GM06990 (cell line): ENCODE data around the gene ELMO2.

Source experiments
- DNase-seq: peaks from one replicate; pipeline ENCODE4 v3.0.0-alpha.2; 2011; ENCODE audit not compliant: insufficient read length; ENCODE audit errors: extremely low read depth
- H3K27me3 ChIP-seq: replicated peaks from 2 replicates; pipeline ENCODE4 v1.6.0; 2011; ENCODE audit warnings: low read length; ENCODE audit not compliant: control insufficient read depth, insufficient read depth
- H3K36me3 ChIP-seq: 2 replicates; pipeline ENCODE4 v1.5.1; 2011; ENCODE audit warnings: low read length; ENCODE audit not compliant: control insufficient read depth, insufficient read depth
- H3K4me3 ChIP-seq: replicated peaks from 2 replicates; pipeline ENCODE4 v1.5.1; 2011; ENCODE audit warnings: low read depth, mild to moderate bottlenecking, control low read depth, low read length
- TF ChIP-seq, protein P1 (sequence below): IDR thresholded peaks from 2 replicates; pipeline ENCODE4 v1.5.1; 2011; ENCODE audit warnings: low read length, control low read depth, mild to moderate bottlenecking, inconsistent platforms; ENCODE audit not compliant: insufficient read depth, poor library complexity, severe bottlenecking

Gene ELMO2

DNA sequence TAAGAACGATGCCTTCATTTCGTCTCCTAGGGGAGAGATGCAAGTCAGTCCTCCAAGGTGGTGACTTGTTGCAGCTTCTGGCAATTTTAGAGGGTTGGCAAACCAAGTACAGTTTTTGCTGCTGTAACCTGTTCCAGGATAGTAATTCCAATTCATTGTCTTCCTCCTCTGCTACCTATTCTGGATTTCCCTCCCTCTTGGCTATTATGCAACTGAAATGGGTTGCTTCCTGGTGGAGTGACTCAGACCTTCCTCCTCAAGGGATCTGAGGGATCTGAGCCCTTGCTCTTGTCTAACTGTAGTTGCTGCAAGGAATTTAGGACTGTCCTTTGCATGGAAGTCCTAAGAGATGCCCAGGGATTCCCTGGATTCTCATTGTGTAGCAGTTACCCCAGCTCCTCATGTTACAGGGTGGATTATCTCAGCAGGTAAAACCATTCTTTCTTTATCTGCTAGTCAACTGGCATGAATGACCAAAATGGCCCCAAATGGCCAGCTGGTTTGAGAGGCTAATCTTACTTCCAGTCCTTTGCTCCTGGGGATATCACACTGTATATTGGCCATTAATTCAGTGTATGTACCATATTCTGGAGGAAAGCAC is 17.6 kb upstream of the ELMO2 start:
- no peak for DNase-seq
- Histone ChIP-seq H3K36me3 (no peaks in the 10 kb centered on the region), H3K4me3 (no peak overlapping the region), H3K27me3 (no peaks in the 10 kb centered on the region; the same call in 1 of the 2 replicates)
- TF ChIP-seq, protein P1, sequence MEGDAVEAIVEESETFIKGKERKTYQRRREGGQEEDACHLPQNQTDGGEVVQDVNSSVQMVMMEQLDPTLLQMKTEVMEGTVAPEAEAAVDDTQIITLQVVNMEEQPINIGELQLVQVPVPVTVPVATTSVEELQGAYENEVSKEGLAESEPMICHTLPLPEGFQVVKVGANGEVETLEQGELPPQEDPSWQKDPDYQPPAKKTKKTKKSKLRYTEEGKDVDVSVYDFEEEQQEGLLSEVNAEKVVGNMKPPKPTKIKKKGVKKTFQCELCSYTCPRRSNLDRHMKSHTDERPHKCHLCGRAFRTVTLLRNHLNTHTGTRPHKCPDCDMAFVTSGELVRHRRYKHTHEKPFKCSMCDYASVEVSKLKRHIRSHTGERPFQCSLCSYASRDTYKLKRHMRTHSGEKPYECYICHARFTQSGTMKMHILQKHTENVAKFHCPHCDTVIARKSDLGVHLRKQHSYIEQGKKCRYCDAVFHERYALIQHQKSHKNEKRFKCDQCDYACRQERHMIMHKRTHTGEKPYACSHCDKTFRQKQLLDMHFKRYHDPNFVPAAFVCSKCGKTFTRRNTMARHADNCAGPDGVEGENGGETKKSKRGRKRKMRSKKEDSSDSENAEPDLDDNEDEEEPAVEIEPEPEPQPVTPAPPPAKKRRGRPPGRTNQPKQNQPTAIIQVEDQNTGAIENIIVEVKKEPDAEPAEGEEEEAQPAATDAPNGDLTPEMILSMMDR, result no peak

DNA sequence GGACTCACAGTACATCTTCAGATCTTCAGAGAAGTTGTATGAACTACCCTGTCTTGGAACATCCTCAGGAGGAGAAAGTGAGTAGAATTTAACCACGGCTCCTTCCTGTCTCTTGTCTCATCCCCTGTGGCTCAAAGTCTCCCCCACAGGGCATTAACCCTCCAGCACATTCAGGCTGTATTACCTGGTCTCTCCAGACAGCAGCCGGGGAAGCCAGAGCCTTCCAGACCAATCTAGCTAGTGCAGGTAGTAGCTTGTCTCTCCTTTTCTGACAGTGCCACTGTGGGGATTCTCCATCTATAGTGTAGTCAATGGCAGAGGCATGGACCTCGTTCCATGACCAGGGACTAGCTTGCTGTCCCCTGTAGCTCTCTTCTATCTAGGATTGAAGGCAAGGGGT is 16.9 kb upstream of the ELMO2 start:
- TF ChIP-seq, protein P1, result no peak
- H3K4me3 ChIP-seq, result no peak overlapping the region
- H3K36me3 ChIP-seq, result no peaks in the 10 kb centered on the region
- H3K27me3 ChIP-seq, result no peaks in the 10 kb centered on the region; the same call in 1 of the 2 replicates
- no peak for DNase-seq

DNA sequence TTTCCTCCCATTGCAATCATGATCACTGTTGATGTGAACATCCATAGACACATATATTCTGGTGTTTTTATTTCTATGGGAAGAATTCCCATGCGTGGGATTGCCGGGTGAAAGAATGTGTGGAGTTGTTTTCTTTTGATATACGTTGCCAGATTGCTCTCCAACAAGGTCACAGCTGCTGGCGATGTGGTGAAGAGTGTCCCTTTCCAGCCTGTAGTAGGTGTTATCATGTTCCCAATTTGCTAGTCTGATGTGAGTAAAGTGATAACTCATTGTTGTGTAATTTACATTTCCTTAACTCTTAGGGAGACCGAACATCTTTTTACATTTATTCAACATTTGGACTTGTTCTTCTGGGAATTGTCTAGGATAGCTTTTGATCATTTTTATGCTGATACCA is 14.5 kb upstream of the ELMO2 start:
- no peak for DNase-seq
- no peak overlapping the region for H3K4me3 ChIP-seq
- H3K27me3 ChIP-seq, result no peaks in the 10 kb centered on the region; the same call in 1 of the 2 replicates
- TF ChIP-seq, protein P1, result no peak
- no peaks in the 10 kb centered on the region for H3K36me3 ChIP-seq

DNA sequence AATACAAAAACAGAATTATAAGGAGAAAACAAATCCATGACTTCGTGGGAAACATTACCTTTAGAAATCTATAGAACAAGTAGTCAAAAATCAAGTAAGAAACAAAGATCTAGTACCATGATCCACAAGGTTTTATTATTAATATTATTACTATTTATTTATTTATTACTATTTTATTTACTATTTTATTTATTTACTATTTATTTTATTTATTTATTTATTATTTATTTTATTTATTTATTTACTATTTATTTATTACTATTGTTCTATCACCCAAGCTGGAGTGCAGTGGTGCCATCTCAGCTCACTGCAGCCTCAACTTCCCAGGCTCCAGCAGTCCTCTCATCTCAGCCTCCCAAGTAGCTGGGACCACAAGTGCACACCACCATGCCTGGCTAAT is 13.5 kb upstream of the ELMO2 start:
- no peak for DNase-seq
- TF ChIP-seq, protein P1, result no peak
- Histone ChIP-seq H3K27me3 (no peaks in the 10 kb centered on the region; the same call in 1 of the 2 replicates), H3K36me3 (no peaks in the 10 kb centered on the region), H3K4me3 (no peak overlapping the region)

DNA sequence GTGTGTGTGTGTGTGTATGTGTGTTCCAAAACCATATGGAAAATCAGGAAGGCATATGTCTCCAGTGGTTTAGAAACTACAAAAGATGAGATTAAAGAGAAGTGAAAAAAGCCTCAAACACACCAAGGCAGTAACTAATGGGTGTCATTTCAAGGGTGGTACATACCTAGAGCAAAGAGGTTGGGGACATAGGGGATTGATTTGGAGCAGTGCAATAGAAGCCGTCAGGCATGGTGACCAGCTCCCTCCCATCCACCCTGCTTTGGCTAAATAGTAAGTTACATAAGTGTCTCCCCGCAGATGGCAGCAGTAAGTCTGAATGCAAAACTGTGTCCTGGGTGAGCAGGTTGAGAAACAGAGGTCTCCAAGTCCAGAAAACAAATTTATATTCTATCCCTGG is 10.4 kb upstream of the ELMO2 start:
- TF ChIP-seq, protein P1, result no peak
- Histone ChIP-seq H3K36me3 (no peaks in the 10 kb centered on the region), H3K4me3 (no peak overlapping the region), H3K27me3 (0 out of 2 replicates have a peak, but pooled peaks cover 1% of the 10 kb centered on the region)
- DNase-seq, result no peak

DNA sequence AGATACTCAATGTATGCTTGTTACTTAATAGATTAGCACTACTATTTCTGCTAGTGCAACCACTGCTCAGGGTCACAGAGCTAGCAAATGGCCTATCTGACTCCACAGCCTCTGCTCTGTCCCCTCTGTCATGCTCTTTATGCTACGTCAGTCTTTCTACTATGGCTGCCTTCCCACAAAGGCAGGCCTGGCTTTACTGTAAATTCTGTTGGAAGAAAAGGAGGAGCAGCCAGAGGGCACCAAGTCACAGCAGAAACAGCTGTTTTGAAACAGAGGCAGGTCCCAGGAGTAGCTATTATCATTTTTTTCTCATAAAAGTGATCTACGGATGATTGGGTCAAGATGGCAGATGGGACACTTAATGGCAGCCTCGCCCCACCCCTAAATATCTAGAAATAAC is 10.0 kb upstream of the ELMO2 start:
- TF ChIP-seq, protein P1, result no peak
- Histone ChIP-seq H3K4me3 (no peak overlapping the region), H3K27me3 (peaks cover 1% of the 10 kb centered on the region; the same call in 1 of the 2 replicates), H3K36me3 (no peaks in the 10 kb centered on the region)
- DNase-seq, result no peak
